Thoracic aorta (tissue), 2 donors: ENCODE results near the gene PTPN5. TPM values are rescaled to one million over a fixed set of nuclear protein-coding genes. Genes with fewer than 3 reads are reported as not detected.

ENCODE experiments used
- ATAC-seq: fragments of 150-250 bp; one replicate; pipeline ENCODE4 v1.8.0; 2017; ENCODE audit warnings: low read depth; ENCODE audit not compliant: insufficient number of reproducible peaks, low FRiP score
- DNase-seq: peaks from one replicate; pipeline ENCODE4 v3.0.0-alpha.2; 2020; ENCODE audit warnings: low spot score
- H3K27ac ChIP-seq, 2 donors: fragments of 200-600 bp; sonication (generic); 1 replicate in 1 of 2; 2 replicates in 1 of 2; pipeline ENCODE4 v1.5.1; 2016; ENCODE audit warnings: mild to moderate bottlenecking in 2 of 2, moderate library complexity in 2 of 2
- H3K27me3 ChIP-seq: fragments of 200-600 bp; sonication (generic); replicated peaks from 2 replicates; pipeline ENCODE4 v1.6.0; 2016; ENCODE audit warnings: mild to moderate bottlenecking; ENCODE audit not compliant: insufficient read depth
- H3K36me3 ChIP-seq: fragments of 200-600 bp; sonication (generic); one replicate; pipeline ENCODE4 v1.5.1; 2016
- H3K4me1 ChIP-seq, 2 donors: fragments of 200-600 bp; sonication (generic); 1 replicate in 1 of 2; 2 replicates in 1 of 2; pipeline versions ENCODE4 v1.5.1 to v1.6.0; 2016; ENCODE audit warnings: low read depth in 2 of 2, mild to moderate bottlenecking in 1 of 2; ENCODE audit not compliant: control insufficient read depth in 1 of 2
- H3K4me3 ChIP-seq: fragments of 200-600 bp; sonication (generic); 2 replicates; pipeline ENCODE4 v1.5.1; 2016; ENCODE audit warnings: mild to moderate bottlenecking
- H3K9me3 ChIP-seq: fragments of 200-600 bp; sonication (generic); 2 replicates; pipeline ENCODE4 v1.5.1; 2016
- CTCF ChIP-seq: fragments of 200-600 bp; sonication (generic); IDR thresholded peaks from one replicate; pipeline ENCODE4 v1.5.1; 2019; ENCODE audit warnings: antibody characterized with exemption
- total RNA-seq, 2 donors: library from RNA; depleted of rRNA; stranded (reverse); fragments of >200 nt; gene quantifications; one replicate each; pipeline versions ENCODE4 v1.1.0 to v1.2.3, GENCODE V29; 2016

The PTPN5 gene
- total RNA-seq, 2 donors from 2014 or later = 2.2 to 6.1 TPM

GRCh38 chr11:18750944-18751343, 40.7 kb downstream of the PTPN5 start:
- Histone ChIP-seq H3K4me3 (no peak overlapping the region), H3K36me3 (no peaks in the 10 kb centered on the region), H3K4me1 (peaks cover 0 to 6% of the 10 kb centered on the region in 2 donors), H3K27me3 (no peaks in the 10 kb centered on the region), H3K9me3 (no peaks in the 10 kb centered on the region), H3K27ac (no peak overlapping the region)
- no peak for ATAC-seq
- TF ChIP-seq CTCF = no peak
- no peak for DNase-seq

GRCh38 chr11:18749681-18750319, 41.8 kb downstream of the PTPN5 start:
- ATAC-seq (peak; percentile 66), DNase-seq (no peak)
- Histone ChIP-seq H3K36me3 (no peaks in the 10 kb centered on the region), H3K27ac (peak overlapping the region; percentile 46 to 58), H3K4me3 (no peak overlapping the region), H3K4me1 (peaks cover 0 to 6% of the 10 kb centered on the region in 2 donors), H3K9me3 (no peaks in the 10 kb centered on the region), H3K27me3 (no peaks in the 10 kb centered on the region)
- no peak for TF ChIP-seq CTCF

DNA sequence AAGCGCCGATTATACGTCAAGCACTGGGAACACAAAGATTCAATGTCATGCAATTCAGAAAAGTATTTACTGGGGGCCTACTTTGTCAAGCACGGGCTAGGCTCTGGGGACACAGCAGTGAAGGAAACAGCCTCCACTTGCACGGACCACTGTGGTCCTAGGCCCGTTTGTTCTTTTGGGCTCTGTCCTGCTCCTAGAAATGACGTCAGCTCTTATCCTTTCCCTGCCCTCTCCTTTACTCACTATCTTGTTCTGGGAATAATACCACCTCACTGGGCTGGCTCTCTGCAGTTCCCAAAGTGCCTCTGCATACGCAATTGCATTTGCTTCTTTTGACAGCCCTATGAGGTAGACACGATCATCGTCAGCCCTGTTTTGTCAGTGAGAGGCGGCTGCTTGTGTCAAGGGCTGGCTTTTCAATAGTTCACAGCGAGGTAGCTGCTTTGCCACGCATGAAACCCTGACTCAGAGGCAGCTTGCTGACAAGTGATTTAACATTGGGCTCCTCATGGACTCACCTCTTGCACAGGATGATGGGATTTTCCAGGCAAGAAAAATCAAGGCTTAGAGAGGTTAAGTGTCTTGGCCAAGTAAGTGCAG, 42.7 kb downstream of the PTPN5 start:
- no peaks in the 10 kb centered on the region for H3K36me3 ChIP-seq
- H3K4me3 ChIP-seq = no peak overlapping the region
- no peak for ATAC-seq
- no peak for DNase-seq
- H3K27me3 ChIP-seq = no peaks in the 10 kb centered on the region
- no peaks in the 10 kb centered on the region for H3K9me3 ChIP-seq
- H3K4me1 ChIP-seq = peaks cover 0 to 6% of the 10 kb centered on the region in 2 donors
- H3K27ac ChIP-seq = no peak overlapping the region
- no peak for TF ChIP-seq CTCF

DNA sequence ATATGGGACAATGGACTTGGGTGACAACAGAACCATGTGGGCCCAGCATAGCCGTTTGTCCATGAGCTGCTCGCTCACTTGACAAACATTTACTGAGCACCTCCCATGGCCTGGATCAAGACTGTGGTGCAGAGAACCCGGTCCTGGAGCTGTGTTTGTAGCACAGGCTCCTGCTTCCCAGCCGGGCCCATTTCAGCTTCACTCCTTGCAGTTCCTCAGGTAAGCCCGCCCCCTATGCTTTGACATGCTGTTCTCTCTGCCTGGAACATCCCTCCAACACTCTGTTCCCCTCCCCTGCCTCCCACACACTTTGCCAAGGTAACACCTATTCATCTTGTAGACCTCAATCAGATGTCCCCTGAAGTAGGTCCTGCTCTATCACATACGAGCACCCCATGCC, 46.3 kb downstream of the PTPN5 start:
- Histone ChIP-seq H3K4me1 (peaks cover 0 to 6% of the 10 kb centered on the region in 2 donors), H3K9me3 (no peaks in the 10 kb centered on the region), H3K4me3 (no peak overlapping the region), H3K36me3 (no peaks in the 10 kb centered on the region), H3K27ac (no peak overlapping the region), H3K27me3 (no peaks in the 10 kb centered on the region)
- TF ChIP-seq CTCF = no peak
- ATAC-seq (no peak), DNase-seq (no peak)

DNA sequence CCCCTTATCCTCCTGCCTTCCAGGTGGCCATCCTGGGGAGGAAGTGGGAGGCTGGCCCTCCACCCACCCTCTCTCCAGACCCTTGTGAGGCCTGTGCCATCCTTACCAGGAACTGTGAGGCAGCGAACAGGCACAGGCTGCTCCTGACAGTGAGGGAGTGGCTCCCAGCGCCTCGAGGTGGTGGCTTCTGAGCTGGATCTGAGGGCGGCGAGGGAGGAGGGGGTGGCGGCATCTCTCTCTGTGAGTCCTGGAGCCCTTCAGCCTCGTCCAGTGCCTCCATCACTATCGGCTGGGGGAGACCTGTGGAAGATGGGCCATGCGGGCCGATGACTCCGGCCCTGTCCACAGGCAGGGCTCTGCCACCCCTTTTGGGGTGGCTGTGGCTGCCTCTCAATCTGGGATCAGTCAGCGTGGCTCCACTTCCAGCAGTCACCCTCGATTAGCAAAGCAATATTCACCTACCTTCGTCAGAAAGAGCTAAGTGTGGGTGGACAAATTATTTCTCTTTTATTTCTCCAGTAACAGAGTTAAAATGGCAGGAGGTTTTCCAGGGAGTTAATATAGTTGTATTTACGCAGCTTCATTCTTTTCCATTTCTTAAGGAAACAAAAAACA, 47.6 kb downstream of the PTPN5 start:
- ATAC-seq (no peak), DNase-seq (no peak)
- H3K27ac ChIP-seq = no peak overlapping the region
- H3K27me3 ChIP-seq = no peaks in the 10 kb centered on the region
- no peak overlapping the region for H3K4me3 ChIP-seq
- no peak for TF ChIP-seq CTCF
- no peaks in the 10 kb centered on the region for H3K36me3 ChIP-seq
- H3K9me3 ChIP-seq = no peaks in the 10 kb centered on the region
- no peaks in the 10 kb centered on the region for H3K4me1 ChIP-seq
